ENCODE measurements around the gene THADA.
"Not testable (repeated sequence)": the region's sequence is repeated elsewhere in the genome, so short reads cannot be mapped to it uniquely, and the experiment has no call there.

THADA gene

DNA sequence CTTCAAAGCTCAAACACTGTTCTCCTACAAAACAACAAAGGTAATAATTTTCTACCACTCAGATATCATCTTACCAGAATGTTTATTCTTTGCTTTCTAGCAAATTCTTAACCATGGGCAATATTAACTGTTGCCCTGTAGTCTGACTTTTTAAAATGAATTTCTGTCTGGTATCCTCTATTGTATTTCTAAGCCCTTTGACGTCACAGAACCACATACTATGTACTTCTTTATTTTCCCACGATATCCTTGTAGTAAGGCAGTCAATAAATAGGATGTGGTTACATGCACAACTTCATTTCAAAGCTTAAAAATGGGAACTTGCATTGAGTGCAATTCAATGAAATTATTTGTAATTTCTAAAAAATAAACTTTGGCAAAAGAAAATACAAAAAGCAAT lies 58.7 kb downstream of the THADA start:
- no peak overlapping the region for H3K4me3 ChIP-seq (ENCODE audit: low read depth, low read length)
- TF ChIP-seq, protein P1, sequence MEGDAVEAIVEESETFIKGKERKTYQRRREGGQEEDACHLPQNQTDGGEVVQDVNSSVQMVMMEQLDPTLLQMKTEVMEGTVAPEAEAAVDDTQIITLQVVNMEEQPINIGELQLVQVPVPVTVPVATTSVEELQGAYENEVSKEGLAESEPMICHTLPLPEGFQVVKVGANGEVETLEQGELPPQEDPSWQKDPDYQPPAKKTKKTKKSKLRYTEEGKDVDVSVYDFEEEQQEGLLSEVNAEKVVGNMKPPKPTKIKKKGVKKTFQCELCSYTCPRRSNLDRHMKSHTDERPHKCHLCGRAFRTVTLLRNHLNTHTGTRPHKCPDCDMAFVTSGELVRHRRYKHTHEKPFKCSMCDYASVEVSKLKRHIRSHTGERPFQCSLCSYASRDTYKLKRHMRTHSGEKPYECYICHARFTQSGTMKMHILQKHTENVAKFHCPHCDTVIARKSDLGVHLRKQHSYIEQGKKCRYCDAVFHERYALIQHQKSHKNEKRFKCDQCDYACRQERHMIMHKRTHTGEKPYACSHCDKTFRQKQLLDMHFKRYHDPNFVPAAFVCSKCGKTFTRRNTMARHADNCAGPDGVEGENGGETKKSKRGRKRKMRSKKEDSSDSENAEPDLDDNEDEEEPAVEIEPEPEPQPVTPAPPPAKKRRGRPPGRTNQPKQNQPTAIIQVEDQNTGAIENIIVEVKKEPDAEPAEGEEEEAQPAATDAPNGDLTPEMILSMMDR (IDR thresholded peaks at IDR 0.05; ENCODE audit: low read depth, low read length), result no peak

- TF ChIP-seq, protein P1 (IDR thresholded peaks at IDR 0.05; ENCODE audit: low read depth, low read length), result no peak
- H3K4me3 ChIP-seq (ENCODE audit: low read depth, low read length), result no peak overlapping the region
These were observed 61.3 kb downstream of the THADA start for GRCh38 chr2:43534569-43534968.

DNA sequence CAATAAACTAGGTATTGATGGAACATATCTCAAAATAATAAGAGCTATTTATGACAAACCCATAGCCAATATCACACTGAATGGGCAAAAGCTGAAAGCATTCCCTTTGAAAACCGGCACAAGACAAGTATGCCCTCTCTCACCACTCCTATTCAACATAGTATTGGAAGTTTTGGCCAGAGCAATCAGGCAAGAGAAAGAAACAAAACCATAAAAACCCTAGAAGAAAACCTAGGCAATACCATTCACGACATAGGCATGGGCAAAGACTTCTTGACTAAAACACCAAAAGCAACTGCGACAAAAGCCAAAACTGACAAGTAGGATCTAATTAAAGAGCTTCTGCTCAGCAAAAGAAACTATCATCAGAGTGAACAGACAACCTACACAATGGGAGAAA lies 63.3 kb downstream of the THADA start:
- not testable (repeated sequence) for H3K4me3 ChIP-seq (ENCODE audit: low read depth, low read length)

- TF ChIP-seq, protein P1 (IDR thresholded peaks at IDR 0.05; ENCODE audit: low read depth, low read length), result no peak
These were observed 64.6 kb downstream of the THADA start for GRCh38 chr2:43531251-43531650.

GRCh38 chr2:43526994-43527393 lies 68.8 kb downstream of the THADA start:
- H3K4me3 ChIP-seq (ENCODE audit: low read depth, low read length), result no peak overlapping the region
- TF ChIP-seq, protein P1 (IDR thresholded peaks at IDR 0.05; ENCODE audit: low read depth, low read length), result no peak

More at GRCh38 chr2:43531251-43531650, 64.6 kb downstream of the THADA start:
- H3K4me3 ChIP-seq (ENCODE audit: low read depth, low read length), result no peak overlapping the region

DNA sequence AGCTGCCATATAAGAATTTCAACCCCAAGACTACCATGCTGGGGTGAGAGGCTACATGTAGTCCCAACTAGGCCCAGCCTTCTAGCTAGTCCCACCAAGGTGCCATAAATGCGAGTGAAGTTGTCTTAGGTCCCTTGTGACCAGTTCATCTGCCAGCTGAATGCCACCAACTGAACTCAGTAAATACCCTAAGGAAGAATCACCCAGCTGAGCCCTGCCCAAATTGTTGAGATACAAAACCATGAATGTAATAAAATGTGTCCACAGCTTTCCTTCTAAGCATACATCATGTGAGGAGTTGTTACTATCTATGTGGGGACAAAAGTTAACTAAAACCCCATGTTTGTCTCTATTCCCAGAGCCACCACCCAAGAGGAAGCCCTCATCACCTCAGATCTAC lies 70.3 kb downstream of the THADA start:
- H3K4me3 ChIP-seq (ENCODE audit: low read depth, low read length), result no peak overlapping the region
- TF ChIP-seq, protein P1 (IDR thresholded peaks at IDR 0.05; ENCODE audit: low read depth, low read length), result no peak

DNA sequence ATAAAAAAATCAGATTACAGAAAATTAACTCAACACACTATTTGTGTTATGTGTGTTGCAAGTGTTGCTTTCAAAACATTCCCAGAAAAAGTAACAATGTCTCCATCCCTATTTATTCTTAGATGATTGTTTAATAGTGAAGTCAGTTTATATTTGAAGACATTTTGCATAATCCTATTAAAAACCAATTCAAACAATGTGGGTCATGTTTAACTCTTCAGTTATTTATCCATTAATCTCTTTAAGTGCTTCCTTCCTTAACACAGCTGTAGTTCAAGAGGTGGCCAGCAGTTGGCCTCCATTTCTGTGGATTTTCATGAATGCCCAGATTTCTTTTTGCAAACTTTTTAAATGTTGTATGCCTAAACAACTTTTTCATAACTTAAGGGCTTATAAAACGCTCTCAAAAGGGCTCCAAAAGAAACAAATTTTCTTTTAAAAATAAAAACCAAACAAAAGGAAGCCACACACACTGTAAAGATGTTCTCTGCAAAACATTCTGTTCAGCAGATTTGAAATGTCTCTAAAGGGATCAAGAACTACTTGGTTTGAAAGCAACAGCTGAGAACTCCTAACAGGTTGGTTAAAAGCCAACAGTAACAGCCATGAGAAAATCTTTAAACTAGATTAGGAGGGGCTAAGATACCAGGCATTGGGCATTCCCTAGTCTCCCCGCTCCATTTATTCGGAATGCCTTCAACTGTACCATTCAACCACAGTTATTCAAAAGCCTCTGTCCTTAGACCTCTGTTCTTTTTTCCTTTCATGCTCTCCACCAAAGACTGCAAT lies 71.5 kb downstream of the THADA start:
- no peak overlapping the region for H3K4me3 ChIP-seq (ENCODE audit: low read depth, low read length)
- TF ChIP-seq, protein P1 (IDR thresholded peaks at IDR 0.05; ENCODE audit: low read depth, low read length), result peak; percentile 10; the same call in 1 of the 2 replicates

DNA sequence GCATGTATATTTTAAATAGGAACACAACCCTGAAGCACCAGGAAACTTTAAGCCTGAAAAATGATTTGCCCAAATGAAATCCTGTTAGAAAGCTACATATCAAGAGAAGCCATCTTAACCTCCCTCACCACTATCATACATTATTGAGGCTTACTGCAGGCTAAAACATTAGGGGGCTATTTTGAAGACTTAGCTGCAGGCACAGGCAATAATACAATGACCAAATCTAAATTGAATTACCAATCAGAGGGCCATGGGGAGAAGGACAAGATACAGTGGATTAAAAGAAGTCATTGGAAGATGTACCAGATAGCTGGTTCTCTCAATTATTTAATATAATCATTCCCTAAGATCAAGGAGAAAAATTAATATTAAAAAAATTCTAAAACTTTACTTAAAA lies 73.7 kb downstream of the THADA start:
- TF ChIP-seq, protein P1 (IDR thresholded peaks at IDR 0.05; ENCODE audit: low read depth, low read length), result no peak
- no peak overlapping the region for H3K4me3 ChIP-seq (ENCODE audit: low read depth, low read length)
